Neutrophil (primary cell): Measurements from ENCODE around the gene YARS2.

Experiments used
- H3K27ac ChIP-seq: fragments of 200-600 bp; sonication (generic); 2 replicates; pipeline ENCODE4 v1.5.1; 2016; ENCODE audit warnings: mild to moderate bottlenecking, moderate library complexity
- H3K27me3 ChIP-seq: fragments of 200-600 bp; sonication (generic); 2 replicates; pipeline ENCODE4 v1.6.0; 2016; ENCODE audit warnings: mild to moderate bottlenecking
- H3K36me3 ChIP-seq: fragments of 200-600 bp; sonication (generic); 2 replicates; pipeline ENCODE4 v1.5.1; 2017
- H3K4me1 ChIP-seq, 2 experiments: fragments of 200-600 bp in 1 of 2; sonication (generic) in 1 of 2; 1 replicate in 1 of 2; 2 replicates in 1 of 2; pipeline versions ENCODE4 v1.5.1 to v1.6.1; 2013 to 2016; ENCODE audit warnings: low read depth in 1 of 2, low read length in 1 of 2, mild to moderate bottlenecking in 1 of 2, moderate library complexity in 1 of 2; ENCODE audit not compliant: control insufficient read depth in 1 of 2, insufficient read depth in 1 of 2
- H3K4me3 ChIP-seq, 2 experiments: fragments of 200-600 bp in 1 of 2; sonication (generic) in 1 of 2; 1 replicate in 1 of 2; 2 replicates in 1 of 2; pipeline ENCODE4 v1.5.1; 2013 to 2016; ENCODE audit warnings: low read depth in 1 of 2, low read length in 1 of 2, mild to moderate bottlenecking in 1 of 2, moderate library complexity in 1 of 2
- H3K9me3 ChIP-seq: fragments of 200-600 bp; sonication (generic); 2 replicates; pipeline ENCODE4 v1.5.1; 2016
- TF ChIP-seq, protein P1 (sequence below): fragments of 200-600 bp; sonication (generic); IDR thresholded peaks from 2 replicates; pipeline ENCODE4 v1.5.1; 2016; ENCODE audit warnings: antibody characterized with exemption

The YARS2 gene

DNA sequence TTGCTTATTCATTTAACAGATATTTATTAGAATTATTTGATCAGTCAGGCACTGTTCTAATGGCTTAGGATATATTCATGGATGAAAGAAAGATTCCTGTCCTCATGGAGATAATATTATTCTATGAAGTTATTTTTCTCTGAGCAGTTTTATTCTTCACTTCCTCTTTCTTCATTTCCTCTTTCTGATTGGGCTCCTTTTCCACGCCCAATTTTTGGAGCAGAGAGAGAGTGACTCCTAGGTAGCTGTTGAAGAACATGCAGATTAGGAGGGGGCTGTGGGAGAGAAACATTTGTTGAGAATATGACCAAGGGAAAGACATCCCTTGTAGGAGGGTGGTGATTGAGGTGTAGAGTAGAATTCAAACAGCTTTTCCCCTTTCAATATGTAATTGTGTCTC lies 6.0 kb upstream of the YARS2 start:
- TF ChIP-seq, protein P1, sequence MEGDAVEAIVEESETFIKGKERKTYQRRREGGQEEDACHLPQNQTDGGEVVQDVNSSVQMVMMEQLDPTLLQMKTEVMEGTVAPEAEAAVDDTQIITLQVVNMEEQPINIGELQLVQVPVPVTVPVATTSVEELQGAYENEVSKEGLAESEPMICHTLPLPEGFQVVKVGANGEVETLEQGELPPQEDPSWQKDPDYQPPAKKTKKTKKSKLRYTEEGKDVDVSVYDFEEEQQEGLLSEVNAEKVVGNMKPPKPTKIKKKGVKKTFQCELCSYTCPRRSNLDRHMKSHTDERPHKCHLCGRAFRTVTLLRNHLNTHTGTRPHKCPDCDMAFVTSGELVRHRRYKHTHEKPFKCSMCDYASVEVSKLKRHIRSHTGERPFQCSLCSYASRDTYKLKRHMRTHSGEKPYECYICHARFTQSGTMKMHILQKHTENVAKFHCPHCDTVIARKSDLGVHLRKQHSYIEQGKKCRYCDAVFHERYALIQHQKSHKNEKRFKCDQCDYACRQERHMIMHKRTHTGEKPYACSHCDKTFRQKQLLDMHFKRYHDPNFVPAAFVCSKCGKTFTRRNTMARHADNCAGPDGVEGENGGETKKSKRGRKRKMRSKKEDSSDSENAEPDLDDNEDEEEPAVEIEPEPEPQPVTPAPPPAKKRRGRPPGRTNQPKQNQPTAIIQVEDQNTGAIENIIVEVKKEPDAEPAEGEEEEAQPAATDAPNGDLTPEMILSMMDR = no peak
- H3K27ac ChIP-seq = peak overlapping the region; percentile 23

DNA sequence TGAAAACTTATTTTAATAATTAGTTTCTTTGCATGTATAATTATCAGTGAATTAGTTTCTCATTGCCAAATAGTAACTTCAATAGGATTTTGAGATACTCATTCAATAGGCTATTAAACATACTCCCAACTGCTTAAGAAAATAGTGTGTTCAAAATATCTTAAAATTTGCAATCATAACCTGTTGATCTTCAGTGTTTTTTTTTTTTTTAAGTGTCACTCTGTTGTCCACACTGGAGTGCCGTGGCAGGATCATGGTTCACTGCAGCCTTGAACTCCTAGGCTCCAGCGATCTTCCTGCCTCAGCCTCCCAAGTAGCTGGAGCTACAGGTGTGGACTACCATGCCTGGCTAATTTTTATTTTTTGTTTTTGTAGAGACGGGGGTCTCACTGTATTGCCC lies 1.5 kb upstream of the YARS2 start:
- no peaks in the 10 kb centered on the region for H3K9me3 ChIP-seq
- H3K27ac ChIP-seq = no peak overlapping the region
- TF ChIP-seq, protein P1 = no peak
- H3K36me3 ChIP-seq = peaks cover 6% of the 10 kb centered on the region
- H3K27me3 ChIP-seq = no peaks in the 10 kb centered on the region
- peaks cover 17 to 18% of the 10 kb centered on the region in 2 experiments for H3K4me1 ChIP-seq
- no peak overlapping the region for H3K4me3 ChIP-seq

More for the DNA sequence above, 6.0 kb upstream of the YARS2 start:
- H3K36me3 ChIP-seq = no peaks in the 10 kb centered on the region
- no peaks in the 10 kb centered on the region for H3K9me3 ChIP-seq
- H3K4me1 ChIP-seq = peaks cover 0 to 11% of the 10 kb centered on the region in 2 experiments
- no peak overlapping the region for H3K4me3 ChIP-seq
- H3K27me3 ChIP-seq = no peaks in the 10 kb centered on the region

DNA sequence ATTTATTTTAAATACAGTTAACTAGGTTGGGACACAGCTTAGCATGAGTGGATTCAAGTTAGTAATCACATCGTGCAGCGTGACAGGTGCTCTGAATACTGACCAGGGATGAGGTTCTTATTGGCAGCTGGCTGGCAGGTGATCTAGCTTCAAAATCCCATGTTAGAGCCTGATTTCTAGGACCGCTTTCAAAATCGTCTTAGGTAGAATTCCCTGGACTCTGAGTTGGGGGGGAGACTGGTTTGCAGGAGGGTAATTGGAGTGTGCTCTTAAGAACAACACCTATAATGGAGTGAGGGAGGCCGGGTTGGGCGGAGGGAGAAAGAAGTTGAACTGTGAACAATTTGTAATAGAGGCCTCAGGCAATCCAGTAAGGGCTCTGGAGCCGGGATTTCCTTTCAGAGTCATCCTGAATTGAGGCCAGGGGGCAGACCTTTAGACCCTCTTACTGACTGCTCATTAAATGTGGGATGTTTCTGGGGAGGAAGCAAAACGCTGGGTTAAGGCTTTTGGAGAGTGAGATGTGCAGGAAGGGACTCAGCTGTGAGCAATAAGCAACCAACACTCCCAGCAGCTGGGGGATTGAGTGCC lies 874 bp upstream of the YARS2 start:
- no peaks in the 10 kb centered on the region for H3K27me3 ChIP-seq
- H3K4me3 ChIP-seq = peak overlapping the region; percentile 75 to 88
- H3K9me3 ChIP-seq = no peaks in the 10 kb centered on the region
- TF ChIP-seq, protein P1 = no peak
- peak overlapping the region; percentile 70 for H3K27ac ChIP-seq
- peaks cover 12% of the 10 kb centered on the region for H3K36me3 ChIP-seq
- peaks cover 11 to 18% of the 10 kb centered on the region in 2 experiments for H3K4me1 ChIP-seq

DNA sequence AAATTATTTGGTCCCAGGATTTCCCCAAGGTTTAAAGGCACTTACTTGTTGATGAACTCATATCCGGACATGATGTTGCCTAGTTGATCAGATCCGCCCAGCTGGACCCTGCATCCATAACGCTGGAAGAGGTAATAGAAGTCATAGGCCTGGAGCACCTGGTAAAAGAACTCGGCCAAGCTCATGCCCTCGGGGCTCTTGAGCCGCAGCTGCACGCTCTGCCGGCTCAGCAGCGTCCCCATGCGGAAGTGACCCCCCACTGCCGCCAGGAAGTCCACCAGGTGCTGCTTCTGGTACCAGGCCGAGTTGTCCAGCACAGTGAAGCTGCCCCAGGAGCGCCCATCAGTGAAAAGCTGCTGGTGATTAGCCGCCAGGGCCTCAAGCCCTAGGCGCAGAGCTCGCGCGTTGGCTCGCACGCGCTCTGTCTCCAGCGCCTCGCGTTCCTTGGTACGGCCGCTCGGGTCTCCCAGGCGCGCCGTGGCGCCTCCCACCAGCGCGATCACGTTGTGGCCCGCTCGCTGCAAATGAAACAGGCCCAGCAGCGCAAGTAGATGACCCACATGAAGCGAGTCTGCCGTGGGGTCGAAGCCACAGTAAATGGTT lies 545 bp downstream of the YARS2 start:
- H3K36me3 ChIP-seq = peaks cover 24% of the 10 kb centered on the region
- TF ChIP-seq, protein P1 = peak; percentile 41

DNA sequence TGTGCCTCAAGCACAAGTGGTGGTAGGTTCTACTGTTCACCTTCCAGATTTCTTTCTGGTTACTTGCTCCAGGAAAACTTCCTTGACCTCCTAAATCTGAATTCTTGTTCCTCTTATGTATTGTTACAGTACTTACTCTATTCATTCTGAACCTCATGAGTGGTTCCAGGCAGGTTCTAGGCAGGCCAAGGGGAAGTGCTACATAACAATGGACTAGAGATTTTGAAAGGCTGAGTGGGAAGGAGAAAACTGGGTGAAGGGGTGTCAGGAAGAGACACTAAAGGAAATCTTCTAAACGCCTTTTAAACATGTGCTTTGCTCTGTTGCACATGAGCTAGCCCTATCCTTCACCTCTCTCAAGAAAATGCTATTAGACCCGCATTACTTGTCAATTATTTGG lies 1.6 kb downstream of the YARS2 start:
- TF ChIP-seq, protein P1 = no peak
- Histone ChIP-seq H3K27ac (no peak overlapping the region), H3K4me3 (no peak overlapping the region), H3K36me3 (peaks cover 34% of the 10 kb centered on the region), H3K4me1 (peaks cover 6 to 18% of the 10 kb centered on the region in 2 experiments), H3K9me3 (no peaks in the 10 kb centered on the region), H3K27me3 (no peaks in the 10 kb centered on the region)

More for the DNA sequence above, 545 bp downstream of the YARS2 start:
- Histone ChIP-seq H3K27me3 (no peaks in the 10 kb centered on the region), H3K4me3 (peak overlapping the region; percentile 75 to 88), H3K9me3 (no peaks in the 10 kb centered on the region), H3K4me1 (peaks cover 6 to 18% of the 10 kb centered on the region in 2 experiments), H3K27ac (peak overlapping the region; percentile 70)
